Lower leg skin (tissue), 3 donors: ENCODE measurements around the gene CDHR1.

ENCODE experiments used
- CTCF ChIP-seq, 3 donors: fragments of 450-650 bp; IDR thresholded peaks; one replicate each; pipeline ENCODE4 v1.5.1; 2016; ENCODE audit warnings: antibody characterized with exemption in 3 of 3, mild to moderate bottlenecking in 3 of 3, moderate library complexity in 2 of 3
- POLR2A ChIP-seq, 2 donors: fragments of 450-650 bp; IDR thresholded peaks; one replicate each; pipeline ENCODE4 v1.6.1; 2016 to 2017; ENCODE audit warnings: antibody characterized with exemption in 2 of 2, mild to moderate bottlenecking in 1 of 2, moderate library complexity in 1 of 2

GRCh38 chr10:84256510-84257342 lies 62.4 kb downstream of the CDHR1 start:
- TF ChIP-seq CTCF (IDR thresholded peaks at IDR 0.05), result no peak
- no peak for TF ChIP-seq POLR2A (IDR thresholded peaks at IDR 0.05)
